ENCODE results near the gene FRMPD4.
"Not testable (repeated sequence)": the region's sequence is repeated elsewhere in the genome, so short reads cannot be mapped to it uniquely, and the experiment has no call there.

FRMPD4 gene

DNA sequence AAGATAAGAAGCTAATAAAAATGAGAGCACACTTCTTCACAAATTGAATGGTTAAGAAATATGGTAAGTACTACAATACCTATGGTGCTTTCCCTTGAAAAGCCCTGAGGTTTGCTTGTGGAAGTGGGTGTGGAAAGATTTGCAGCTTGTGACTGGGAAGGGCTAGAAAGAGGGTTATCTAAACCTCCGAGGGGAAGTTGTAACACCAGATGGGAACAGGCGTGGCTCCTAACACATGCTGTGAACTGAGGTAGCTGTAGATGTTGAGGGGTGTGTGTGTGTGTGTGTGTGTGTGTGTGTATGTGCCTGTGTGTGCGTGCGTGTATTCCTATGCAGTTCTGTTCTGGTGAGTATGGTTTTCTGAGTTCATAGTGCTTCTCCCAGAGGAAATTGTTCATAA, 21.5 kb downstream of the FRMPD4 start:
- no peak for FAIRE-seq
- no peak for DNase-seq (ENCODE audit: insufficient read length, low spot score)
- TF ChIP-seq, protein P1, sequence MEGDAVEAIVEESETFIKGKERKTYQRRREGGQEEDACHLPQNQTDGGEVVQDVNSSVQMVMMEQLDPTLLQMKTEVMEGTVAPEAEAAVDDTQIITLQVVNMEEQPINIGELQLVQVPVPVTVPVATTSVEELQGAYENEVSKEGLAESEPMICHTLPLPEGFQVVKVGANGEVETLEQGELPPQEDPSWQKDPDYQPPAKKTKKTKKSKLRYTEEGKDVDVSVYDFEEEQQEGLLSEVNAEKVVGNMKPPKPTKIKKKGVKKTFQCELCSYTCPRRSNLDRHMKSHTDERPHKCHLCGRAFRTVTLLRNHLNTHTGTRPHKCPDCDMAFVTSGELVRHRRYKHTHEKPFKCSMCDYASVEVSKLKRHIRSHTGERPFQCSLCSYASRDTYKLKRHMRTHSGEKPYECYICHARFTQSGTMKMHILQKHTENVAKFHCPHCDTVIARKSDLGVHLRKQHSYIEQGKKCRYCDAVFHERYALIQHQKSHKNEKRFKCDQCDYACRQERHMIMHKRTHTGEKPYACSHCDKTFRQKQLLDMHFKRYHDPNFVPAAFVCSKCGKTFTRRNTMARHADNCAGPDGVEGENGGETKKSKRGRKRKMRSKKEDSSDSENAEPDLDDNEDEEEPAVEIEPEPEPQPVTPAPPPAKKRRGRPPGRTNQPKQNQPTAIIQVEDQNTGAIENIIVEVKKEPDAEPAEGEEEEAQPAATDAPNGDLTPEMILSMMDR (IDR thresholded peaks at IDR 0.05; ENCODE audit: insufficient read depth, missing control alignments): no peak

DNA sequence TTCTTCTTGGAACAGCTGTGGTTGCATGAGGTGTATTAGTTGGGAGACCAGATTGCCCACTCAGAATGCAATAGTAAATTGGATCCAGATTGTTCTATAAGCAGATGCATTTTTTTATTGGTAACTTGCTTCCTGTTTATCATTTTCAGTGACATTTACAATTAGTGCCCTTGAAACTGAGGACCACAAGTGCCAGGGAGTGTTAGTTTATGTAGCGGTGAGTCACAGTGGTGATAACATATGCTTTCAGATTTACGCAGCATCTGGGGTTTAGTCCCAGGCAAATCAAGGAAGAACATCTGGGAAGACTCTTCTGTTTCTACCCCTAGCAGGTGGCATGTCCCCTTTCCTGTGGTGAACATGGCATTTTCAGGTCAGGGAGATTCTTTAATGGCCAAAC, 24.1 kb downstream of the FRMPD4 start:
- DNase-seq (ENCODE audit: insufficient read length, low spot score) (no peak), FAIRE-seq (peak; percentile 44)
- TF ChIP-seq, protein P1 (IDR thresholded peaks at IDR 0.05; ENCODE audit: insufficient read depth, missing control alignments): no peak

DNA sequence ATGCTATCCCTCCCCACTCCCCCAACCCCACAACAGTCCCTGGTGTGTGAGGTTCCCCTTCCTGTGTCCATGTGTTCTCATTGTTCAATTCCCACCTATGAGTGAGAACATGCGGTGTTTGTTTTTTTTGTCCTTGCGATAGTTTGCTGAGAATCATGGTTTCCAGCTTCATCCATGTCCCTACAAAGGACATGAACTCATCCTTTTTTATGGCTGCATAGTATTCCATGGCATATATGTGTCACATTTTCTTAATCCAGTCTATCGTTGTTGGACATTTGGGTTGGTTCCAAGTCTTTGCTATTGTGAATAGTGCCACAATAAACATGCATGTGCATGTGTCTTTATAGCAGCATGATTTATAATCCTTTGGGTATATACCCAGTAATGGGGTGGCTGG, 25.9 kb downstream of the FRMPD4 start:
- not testable (repeated sequence) for FAIRE-seq; DNase-seq (ENCODE audit: insufficient read length, low spot score)

DNA sequence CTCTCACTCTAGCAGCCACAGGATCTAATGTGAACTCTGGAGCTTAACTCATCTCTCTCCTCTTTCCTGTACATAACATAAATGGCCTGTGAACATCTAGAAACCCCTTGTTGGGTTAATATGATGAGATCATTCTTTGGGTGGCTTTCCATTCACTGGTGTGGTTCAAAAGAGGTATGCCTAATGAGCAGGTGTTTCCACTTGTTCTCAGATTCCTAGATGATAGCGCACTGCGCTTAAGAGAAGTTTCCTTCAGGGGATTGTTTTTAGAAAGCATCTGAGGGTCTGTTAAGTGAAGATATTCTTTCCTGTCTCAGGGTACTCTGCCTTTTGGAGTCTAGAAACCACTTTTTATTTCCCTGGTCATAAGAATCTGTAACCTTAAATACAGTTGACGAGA, 32.5 kb downstream of the FRMPD4 start:
- no peak for DNase-seq (ENCODE audit: insufficient read length, low spot score)
- no peak for FAIRE-seq
- TF ChIP-seq, protein P1 (IDR thresholded peaks at IDR 0.05; ENCODE audit: insufficient read depth, missing control alignments): no peak

DNA sequence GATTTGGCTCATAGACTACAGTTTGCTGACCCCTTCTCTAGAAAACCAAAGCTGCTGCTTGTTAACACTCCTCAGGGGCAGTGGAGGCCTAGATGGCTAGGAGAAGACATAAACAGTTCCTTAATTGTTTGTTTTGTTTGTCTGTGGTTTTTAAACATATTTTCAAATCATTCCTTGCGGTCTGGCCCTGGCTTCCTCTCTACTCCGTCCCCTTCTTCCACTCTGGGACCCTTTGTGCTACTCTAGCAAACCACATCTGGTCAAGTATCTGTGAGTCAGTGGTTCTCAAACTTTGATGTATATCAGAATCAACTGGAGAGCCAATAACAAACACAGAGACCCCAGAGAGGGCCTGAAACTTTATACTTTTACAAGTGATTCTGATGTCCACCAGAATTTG, 36.1 kb downstream of the FRMPD4 start:
- no peak for FAIRE-seq
- TF ChIP-seq, protein P1 (IDR thresholded peaks at IDR 0.05; ENCODE audit: insufficient read depth, missing control alignments): no peak
- no peak for DNase-seq (ENCODE audit: insufficient read length, low spot score)

DNA sequence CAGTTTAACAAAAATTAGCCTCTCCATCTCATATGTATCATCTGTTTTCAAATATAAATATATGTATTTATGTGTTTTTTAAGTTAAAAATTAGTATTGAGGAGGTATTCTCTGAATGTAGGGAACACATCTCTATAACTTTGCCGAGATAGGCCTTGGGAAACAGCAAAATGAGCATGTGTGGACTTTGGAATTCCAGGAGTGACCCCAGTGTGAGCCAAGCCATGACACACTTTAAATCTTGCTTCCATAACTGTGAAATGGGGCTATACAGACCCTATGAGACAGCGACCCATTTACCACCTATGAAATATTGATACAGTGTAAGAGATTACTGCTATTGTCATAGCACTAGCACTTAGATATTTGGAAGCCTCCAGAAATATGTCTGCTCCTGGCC, 58.8 kb downstream of the FRMPD4 start:
- FAIRE-seq: no peak
- TF ChIP-seq, protein P1 (IDR thresholded peaks at IDR 0.05; ENCODE audit: insufficient read depth, missing control alignments): no peak
- no peak for DNase-seq (ENCODE audit: insufficient read length, low spot score)

DNA sequence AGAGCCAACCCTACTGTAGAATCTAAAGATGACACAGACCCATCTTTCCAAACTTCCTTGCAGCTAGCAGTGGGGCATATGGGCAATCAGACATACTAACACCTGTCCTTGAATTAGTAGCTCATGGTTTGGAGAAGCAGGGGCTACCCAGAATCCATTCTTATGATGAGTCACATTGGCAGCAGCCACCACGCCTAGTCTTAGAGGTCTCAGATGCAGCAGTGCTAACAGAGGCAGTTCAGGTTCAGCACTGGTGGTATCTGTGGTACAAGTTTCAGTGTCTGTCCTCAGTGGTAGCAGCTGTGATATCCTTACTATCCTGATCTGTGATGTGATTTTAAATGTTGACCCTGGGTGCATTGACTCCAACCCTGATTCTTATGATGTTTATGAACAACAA, 68.1 kb downstream of the FRMPD4 start:
- no peak for FAIRE-seq
- TF ChIP-seq, protein P1 (IDR thresholded peaks at IDR 0.05; ENCODE audit: insufficient read depth, missing control alignments): no peak

DNA sequence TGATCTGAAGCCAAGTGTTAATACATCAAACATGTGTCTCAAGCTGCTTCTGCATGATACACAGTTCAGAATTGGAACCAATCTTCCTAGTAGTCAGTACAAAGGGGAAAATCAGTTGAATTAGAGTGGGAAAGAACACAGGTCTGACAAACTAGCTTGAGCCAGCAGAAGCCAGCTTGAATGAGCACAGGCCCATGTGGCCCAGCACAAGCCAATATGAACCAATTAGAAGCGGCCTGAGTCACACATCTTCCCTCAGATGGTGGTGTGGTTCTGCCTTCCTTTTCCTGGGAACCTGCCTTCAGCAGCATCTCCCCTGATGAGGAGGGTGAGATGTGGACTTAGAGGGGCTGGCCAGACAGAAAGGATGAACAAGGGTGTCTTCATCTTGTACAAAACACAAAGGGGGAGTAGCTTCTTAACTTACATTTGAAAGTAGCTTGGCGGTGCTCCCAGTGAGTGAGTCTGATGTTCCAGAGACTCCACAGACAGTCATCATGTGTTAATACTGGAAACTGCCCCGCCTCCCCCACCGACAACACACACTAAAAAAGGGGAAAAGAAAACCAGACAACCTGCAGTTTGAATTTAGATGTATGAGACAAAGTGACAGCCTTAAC, 72.0 kb downstream of the FRMPD4 start:
- no peak for DNase-seq (ENCODE audit: insufficient read length, low spot score)
- FAIRE-seq: no peak
- TF ChIP-seq, protein P1 (IDR thresholded peaks at IDR 0.05; ENCODE audit: insufficient read depth, missing control alignments): no peak

More for the DNA sequence above, 68.1 kb downstream of the FRMPD4 start:
- no peak for DNase-seq (ENCODE audit: insufficient read length, low spot score)

All from D721Med (cell line).